GM12865 (cell line): Measurements from ENCODE around the gene PDE3A.

ENCODE experiments used
- DNase-seq: peaks from one replicate; pipeline ENCODE4 v3.0.0; 2010; ENCODE audit warnings: low read depth
- H3K4me3 ChIP-seq: 2 replicates; pipeline ENCODE4 v1.5.1; 2011; ENCODE audit warnings: mild to moderate bottlenecking, low read depth, low read length, control low read depth
- TF ChIP-seq, protein P1 (sequence below): IDR thresholded peaks from 2 replicates; pipeline ENCODE4 v1.5.1; 2011; ENCODE audit warnings: low read length, control low read depth, low read depth, inconsistent platforms; ENCODE audit not compliant: insufficient read depth; ENCODE audit errors: missing control alignments

Gene PDE3A

GRCh38 chr12:20474016-20474415 is 105.7 kb downstream of the PDE3A start:
- no peak overlapping the region for H3K4me3 ChIP-seq
- TF ChIP-seq, protein P1, sequence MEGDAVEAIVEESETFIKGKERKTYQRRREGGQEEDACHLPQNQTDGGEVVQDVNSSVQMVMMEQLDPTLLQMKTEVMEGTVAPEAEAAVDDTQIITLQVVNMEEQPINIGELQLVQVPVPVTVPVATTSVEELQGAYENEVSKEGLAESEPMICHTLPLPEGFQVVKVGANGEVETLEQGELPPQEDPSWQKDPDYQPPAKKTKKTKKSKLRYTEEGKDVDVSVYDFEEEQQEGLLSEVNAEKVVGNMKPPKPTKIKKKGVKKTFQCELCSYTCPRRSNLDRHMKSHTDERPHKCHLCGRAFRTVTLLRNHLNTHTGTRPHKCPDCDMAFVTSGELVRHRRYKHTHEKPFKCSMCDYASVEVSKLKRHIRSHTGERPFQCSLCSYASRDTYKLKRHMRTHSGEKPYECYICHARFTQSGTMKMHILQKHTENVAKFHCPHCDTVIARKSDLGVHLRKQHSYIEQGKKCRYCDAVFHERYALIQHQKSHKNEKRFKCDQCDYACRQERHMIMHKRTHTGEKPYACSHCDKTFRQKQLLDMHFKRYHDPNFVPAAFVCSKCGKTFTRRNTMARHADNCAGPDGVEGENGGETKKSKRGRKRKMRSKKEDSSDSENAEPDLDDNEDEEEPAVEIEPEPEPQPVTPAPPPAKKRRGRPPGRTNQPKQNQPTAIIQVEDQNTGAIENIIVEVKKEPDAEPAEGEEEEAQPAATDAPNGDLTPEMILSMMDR, result no peak
- DNase-seq, result no peak

DNA sequence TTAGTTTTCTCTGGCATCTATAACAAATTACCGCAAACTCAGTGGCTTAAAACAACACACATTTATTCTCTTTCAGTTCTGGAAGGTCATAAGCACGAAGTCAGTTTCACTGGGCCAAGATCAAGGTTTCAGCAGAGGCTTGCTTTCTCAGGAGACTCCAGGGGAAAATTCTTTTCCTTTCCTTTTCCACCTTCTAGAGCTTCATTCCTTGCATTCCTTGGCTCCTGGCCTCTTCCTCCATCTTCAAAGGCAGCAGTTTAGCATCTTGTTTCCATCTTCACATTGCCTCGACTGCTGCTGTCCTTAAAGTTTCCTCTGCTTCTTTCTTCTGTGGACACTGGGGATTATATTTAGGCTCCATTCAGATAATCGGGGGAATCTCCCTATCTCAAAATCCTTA is 106.1 kb downstream of the PDE3A start:
- DNase-seq, result no peak

GRCh38 chr12:20475542-20475941 is 107.2 kb downstream of the PDE3A start:
- H3K4me3 ChIP-seq, result no peak overlapping the region
- TF ChIP-seq, protein P1, result no peak
- DNase-seq, result no peak

More for the DNA sequence above, 106.1 kb downstream of the PDE3A start:
- TF ChIP-seq, protein P1, result no peak
- H3K4me3 ChIP-seq, result no peak overlapping the region

GRCh38 chr12:20476551-20476950 is 108.2 kb downstream of the PDE3A start:
- TF ChIP-seq, protein P1, result no peak
- no peak for DNase-seq
- no peak overlapping the region for H3K4me3 ChIP-seq

GRCh38 chr12:20477255-20477654 is 108.9 kb downstream of the PDE3A start:
- TF ChIP-seq, protein P1, result no peak
- DNase-seq, result no peak
- no peak overlapping the region for H3K4me3 ChIP-seq

DNA sequence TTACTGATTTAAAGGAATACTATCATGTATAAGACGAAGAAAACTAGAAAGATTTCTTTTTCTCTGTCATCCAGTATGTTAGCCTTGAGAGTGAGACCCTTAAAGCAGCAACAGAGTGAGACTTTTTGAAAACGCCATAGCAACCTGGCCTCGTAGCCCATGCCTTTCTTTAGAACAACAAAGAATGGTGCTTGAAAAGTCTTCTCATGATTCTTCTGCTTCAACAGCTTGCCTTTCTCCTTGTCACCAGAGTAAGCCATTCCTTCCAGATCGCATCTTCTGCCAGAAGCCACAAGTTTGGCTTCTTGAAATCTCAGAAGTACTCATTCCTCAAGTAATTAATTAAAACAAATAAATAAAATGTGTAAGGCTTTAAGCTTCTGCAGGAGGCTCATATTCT is 109.3 kb downstream of the PDE3A start:
- TF ChIP-seq, protein P1, result no peak
- DNase-seq, result no peak
- H3K4me3 ChIP-seq, result no peak overlapping the region

- TF ChIP-seq, protein P1, result no peak
- H3K4me3 ChIP-seq, result no peak overlapping the region
- no peak for DNase-seq
Observed at GRCh38 chr12:20482491-20483054, 114.2 kb downstream of the PDE3A start.
